PC-3 (cell line): ENCODE results near the gene ZNF532.

Source experiments
- EZH2 ChIP-seq: fragments of 300-600 bp; sonication (generic); IDR thresholded peaks from one replicate; pipeline ENCODE4 v1.6.1; 2017; ENCODE audit warnings: antibody characterized with exemption, mild to moderate bottlenecking, low read length; ENCODE audit not compliant: unreplicated experiment
- TF ChIP-seq, protein P1 (sequence below): fragments of 300-600 bp; sonication (generic); conservative IDR thresholded peaks from 2 replicates; pipeline ENCODE4 v1.5.1; 2017; ENCODE audit warnings: antibody characterized with exemption, low read depth, mild to moderate bottlenecking, low read length

DNA sequence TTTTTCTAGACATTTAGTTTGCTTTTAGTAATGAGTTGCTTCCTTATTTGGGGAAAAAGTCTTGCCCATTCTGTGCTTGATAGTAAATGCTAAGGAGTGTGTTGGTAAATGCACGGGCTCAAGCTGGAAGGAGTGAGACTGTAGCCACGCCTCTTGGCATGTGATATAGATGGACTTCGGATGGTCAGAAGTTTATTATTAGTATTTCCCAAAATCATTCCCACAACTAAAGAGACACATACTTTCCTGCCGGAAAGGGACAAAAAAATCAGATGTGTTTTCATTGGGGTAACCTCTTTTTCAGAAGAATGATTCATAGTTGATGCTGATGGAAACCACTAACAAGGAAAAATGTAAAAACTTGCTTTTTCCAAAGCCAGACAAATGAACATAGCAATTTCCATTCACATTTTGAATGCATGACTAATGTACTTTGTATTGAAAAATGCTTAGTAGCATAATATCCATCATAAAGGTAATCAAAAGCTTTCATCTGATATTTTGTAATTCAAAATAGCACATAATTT, 133.2 kb downstream of the ZNF532 start:
- TF ChIP-seq EZH2 = no peak
- TF ChIP-seq, protein P1, sequence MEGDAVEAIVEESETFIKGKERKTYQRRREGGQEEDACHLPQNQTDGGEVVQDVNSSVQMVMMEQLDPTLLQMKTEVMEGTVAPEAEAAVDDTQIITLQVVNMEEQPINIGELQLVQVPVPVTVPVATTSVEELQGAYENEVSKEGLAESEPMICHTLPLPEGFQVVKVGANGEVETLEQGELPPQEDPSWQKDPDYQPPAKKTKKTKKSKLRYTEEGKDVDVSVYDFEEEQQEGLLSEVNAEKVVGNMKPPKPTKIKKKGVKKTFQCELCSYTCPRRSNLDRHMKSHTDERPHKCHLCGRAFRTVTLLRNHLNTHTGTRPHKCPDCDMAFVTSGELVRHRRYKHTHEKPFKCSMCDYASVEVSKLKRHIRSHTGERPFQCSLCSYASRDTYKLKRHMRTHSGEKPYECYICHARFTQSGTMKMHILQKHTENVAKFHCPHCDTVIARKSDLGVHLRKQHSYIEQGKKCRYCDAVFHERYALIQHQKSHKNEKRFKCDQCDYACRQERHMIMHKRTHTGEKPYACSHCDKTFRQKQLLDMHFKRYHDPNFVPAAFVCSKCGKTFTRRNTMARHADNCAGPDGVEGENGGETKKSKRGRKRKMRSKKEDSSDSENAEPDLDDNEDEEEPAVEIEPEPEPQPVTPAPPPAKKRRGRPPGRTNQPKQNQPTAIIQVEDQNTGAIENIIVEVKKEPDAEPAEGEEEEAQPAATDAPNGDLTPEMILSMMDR = no peak
